Amniotic stem cell (primary cell): Measurements from ENCODE around the gene CEP350.
A peak's percentile ranks its signal among the peaks of the same experiment; 100 is the strongest.
"Not testable (repeated sequence)": the region's sequence is repeated elsewhere in the genome, so short reads cannot be mapped to it uniquely, and the experiment has no call there.

Experiments used
- DNase-seq: peaks from one replicate; lab custom pipeline; 2025; lab: John Stamatoyannopoulos, UW

CEP350 gene

GRCh38 chr1:179984101-179984500 is 29.5 kb downstream of the CEP350 start:
- DNase-seq = no peak

- DNase-seq = no peak
Observed at GRCh38 chr1:179984942-179985341, 30.3 kb downstream of the CEP350 start.

- no peak for DNase-seq
Observed at GRCh38 chr1:179990847-179991246, 36.2 kb downstream of the CEP350 start.

GRCh38 chr1:179995576-179995975 is 41.0 kb downstream of the CEP350 start:
- no peak for DNase-seq

GRCh38 chr1:179996099-179996498 is 41.5 kb downstream of the CEP350 start:
- DNase-seq = no peak

DNA sequence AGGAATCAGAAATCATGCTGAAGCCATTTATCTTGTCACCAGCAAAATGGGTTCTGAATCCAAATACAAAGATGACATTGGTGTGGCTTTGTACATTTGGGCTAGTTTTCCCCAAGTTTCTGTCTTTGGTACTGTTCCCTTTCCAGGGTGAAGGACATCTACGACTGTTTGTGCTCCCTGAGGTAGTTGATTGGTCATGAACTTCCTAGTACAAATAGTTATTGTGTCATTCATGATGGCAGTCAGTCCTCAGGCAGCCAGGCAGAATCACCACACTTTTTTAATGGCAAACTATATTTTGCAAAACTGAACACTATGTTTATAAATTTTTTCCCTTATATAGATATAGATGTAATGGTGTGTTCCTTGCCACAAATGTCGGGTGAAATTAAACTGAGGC is 46.0 kb downstream of the CEP350 start:
- no peak for DNase-seq

- DNase-seq = no peak
Observed at GRCh38 chr1:180002437-180002836, 47.8 kb downstream of the CEP350 start.

DNA sequence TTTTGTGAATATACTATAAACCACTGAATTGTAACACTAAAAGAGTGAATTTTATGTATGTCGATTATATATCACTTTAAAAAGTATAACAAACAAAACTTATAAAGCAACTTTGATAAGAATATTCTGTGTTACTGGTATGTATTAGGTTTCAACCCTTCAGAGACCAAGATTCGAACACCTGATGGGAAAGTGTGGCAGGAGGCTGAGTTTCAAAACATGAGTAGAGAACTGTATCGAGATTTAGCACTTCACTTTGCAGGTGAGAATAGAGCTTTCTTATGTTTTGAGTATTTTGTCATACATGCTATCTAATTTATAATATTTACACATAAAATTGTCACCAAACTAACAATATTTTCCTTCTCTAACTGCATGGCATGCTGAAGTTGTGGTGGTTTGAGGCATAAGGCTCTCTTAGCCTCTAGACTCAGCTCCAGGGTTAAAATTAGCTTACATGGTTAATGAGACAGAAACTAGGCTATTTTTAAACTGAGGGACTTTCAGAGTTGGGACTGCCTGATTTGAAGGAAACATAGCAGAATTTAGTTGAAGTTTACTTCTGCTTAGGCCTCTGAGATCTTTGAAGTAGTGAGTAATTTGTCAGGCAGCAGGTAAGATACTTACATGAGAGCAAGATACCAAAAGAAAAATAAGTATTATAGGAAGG is 48.6 kb downstream of the CEP350 start:
- no peak for DNase-seq

GRCh38 chr1:180006762-180007161 is 52.2 kb downstream of the CEP350 start:
- not testable (repeated sequence) for DNase-seq

DNA sequence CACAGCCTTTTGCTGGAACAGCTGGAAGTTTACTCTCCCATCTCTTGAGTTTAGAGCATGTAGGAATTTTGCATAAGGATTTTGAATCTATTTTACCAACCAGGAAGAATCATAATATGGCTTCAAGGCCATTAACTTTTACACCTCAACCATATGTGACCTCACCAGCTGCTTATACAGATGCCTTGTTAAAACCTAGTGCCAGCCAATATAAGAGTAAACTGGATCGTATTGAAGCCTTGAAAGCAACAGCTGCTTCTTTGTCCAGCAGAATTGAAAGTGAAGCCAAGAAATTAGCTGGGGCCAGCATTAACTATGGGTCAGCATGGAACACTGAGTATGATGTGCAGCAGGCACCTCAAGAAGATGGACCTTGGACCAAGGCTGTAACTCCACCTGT is 65.4 kb downstream of the CEP350 start:
- no peak for DNase-seq

DNA sequence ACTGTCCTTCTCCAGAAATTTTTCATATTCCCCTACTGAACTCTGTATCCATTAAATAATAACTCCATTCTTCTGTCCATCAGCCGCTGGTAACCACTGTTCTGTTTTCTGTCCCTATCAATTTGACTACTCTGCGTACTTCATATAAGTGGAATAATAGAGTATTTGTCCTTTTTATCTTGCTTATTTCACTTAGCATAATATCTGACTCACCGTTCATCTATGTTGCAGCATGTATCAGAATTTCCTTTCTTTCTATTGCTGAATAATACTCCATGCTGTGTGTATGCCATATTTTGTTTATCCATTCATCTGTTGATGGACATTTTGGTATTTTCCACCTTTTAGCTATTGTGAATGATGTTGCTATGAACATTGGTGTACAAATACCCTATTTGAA is 71.9 kb downstream of the CEP350 start:
- no peak for DNase-seq

GRCh38 chr1:180027949-180028445 is 73.4 kb downstream of the CEP350 start:
- no peak for DNase-seq

DNA sequence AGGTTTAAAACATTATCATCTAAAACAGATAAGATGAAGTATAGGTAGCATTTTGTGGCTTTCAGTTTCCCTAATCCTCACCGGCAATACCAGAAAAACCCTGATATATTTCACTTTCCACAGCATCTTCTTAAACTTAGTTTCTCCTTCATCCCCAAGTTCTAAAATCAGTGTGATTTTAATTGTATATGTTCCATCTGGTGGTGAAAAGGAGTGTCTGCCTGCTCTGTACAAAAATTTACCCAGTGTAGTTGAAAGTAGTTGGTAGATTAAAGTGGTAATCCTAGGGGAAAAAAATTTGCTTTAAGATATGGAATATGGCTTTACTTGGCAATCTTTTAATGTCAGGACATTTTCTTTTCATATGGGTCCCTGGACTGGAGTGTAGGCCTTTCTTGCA is 74.3 kb downstream of the CEP350 start:
- DNase-seq = no peak

- no peak for DNase-seq
Observed at GRCh38 chr1:180029524-180030135, 75.0 kb downstream of the CEP350 start.

DNA sequence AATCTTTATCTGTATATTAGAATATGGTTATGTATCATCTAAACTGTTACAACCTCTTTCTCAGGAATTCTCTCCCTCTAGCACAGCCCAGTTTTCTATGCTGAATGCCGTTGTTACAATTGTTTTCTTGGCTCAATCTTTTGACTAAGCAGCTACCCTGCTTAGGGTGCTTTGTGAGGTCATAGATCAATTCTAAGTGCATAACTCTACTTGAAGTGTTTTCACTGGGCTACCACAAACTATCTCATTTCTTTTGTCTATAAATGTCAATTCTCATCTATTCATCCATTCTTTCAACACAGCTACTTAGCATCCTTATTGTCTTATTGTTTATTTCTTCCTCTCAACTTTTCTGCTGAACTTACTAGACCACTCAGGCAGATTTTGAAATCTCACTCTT is 77.1 kb downstream of the CEP350 start:
- DNase-seq = no peak

GRCh38 chr1:180033390-180033789 is 78.8 kb downstream of the CEP350 start:
- DNase-seq = no peak

- no peak for DNase-seq
Observed at GRCh38 chr1:180040034-180040433, 85.4 kb downstream of the CEP350 start.

- DNase-seq = no peak
Observed at GRCh38 chr1:180041582-180041981, 87.0 kb downstream of the CEP350 start.

DNA sequence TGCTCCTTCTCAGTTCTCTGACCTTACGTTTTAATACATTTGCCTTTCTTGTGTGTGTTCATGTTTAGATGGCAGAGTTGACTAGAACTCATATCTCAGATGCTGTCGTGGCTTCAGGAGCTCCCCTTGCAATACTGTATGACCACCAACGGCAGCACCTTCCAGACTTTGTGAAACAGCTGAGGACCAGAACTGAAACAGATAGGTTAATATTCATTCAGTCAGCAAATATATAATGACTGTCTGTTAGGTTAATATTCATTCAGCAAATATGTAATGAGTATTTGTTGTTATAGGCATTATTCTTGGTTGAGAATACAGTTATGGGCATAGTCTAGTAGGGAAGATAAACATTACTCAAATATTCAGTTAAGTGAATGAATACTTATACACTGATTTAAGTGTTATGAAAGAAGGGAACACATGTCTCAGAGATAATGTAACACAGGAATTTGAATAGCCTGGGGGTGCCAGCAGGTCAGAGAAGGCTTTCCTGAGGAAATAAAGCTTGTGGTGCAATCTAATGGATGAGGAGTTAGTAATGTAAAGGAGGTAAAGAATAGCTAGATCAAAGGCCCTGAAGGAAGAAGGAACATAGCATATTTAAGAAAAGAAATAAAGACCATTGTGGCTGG is 88.5 kb downstream of the CEP350 start:
- DNase-seq = peak; percentile 32

DNA sequence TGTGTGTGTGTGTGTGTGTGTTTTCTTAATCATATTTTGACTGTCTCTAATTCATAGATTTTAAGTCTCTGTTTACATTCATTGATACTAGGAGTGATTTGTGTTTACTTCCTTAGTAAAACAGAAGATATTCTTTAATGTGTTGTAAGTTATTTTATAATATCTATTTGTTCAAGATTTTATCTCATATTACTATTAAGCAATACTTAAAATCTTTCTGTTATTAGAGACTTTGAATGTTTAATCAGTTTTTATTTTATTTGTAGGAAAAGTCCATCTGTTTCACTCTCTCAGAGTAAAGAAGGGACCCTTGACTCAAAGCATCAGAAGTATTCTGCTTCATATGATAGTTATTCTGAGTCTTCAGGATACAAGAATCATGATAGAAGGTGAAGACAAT is 89.2 kb downstream of the CEP350 start:
- DNase-seq = no peak

- no peak for DNase-seq
Observed at GRCh38 chr1:180046674-180047073, 92.1 kb downstream of the CEP350 start.

GRCh38 chr1:180053594-180054567 is 99.3 kb downstream of the CEP350 start:
- DNase-seq = no peak
